Fibroblast of lung (primary cell): ENCODE measurements around the gene CTSA. TPM values are rescaled to one million over a fixed set of nuclear protein-coding genes. Genes with fewer than 3 reads are reported as not detected.

Source experiments
- DNase-seq, 2 donors: peaks; one replicate each; pipeline versions ENCODE4 v3.0.0 to v3.0.0-alpha.2; 2010; ENCODE audit warnings: low read depth in 2 of 2
- H2AFZ ChIP-seq: 2 replicates; pipeline ENCODE4 v1.5.1; 2012; ENCODE audit warnings: low read length, control low read depth, inconsistent platforms
- H3K27ac ChIP-seq: 2 replicates; pipeline ENCODE4 v1.5.1; 2011; ENCODE audit warnings: low read length, control low read depth; ENCODE audit not compliant: insufficient read depth
- H3K27me3 ChIP-seq: 2 replicates; pipeline ENCODE4 v1.5.1; 2011; ENCODE audit warnings: mild to moderate bottlenecking, low read length; ENCODE audit not compliant: control insufficient read depth, insufficient read depth
- H3K36me3 ChIP-seq: 2 replicates; pipeline ENCODE4 v1.5.1; 2011; ENCODE audit warnings: low read length; ENCODE audit not compliant: control insufficient read depth, insufficient read depth
- H3K4me1 ChIP-seq: 2 replicates; pipeline ENCODE4 v1.5.1; 2011; ENCODE audit warnings: low read length; ENCODE audit not compliant: control insufficient read depth, insufficient read depth; ENCODE audit errors: extremely low read depth
- H3K4me2 ChIP-seq: 2 replicates; pipeline ENCODE4 v1.5.1; 2011; ENCODE audit warnings: low read length, control low read depth; ENCODE audit not compliant: insufficient read depth; ENCODE audit errors: extremely low read depth
- H3K4me3 ChIP-seq, 4 experiments: fragments of 200-600 bp in 1 of 4; sonication (generic) in 1 of 4; replicated peaks in 1 of 4; 2 replicates each; pipeline ENCODE4 v1.5.1; 2011 to 2016; ENCODE audit warnings: low read length in 4 of 4, low read depth in 3 of 4, mild to moderate bottlenecking in 3 of 4, control low read depth in 2 of 4, inconsistent platforms in 1 of 4, mixed read lengths in 1 of 4; ENCODE audit not compliant: insufficient read depth in 1 of 4; ENCODE audit errors: control extremely low read depth in 1 of 4
- H3K79me2 ChIP-seq: 2 replicates; pipeline ENCODE4 v1.5.1; 2012; ENCODE audit warnings: mild to moderate bottlenecking, low read length, inconsistent platforms; ENCODE audit not compliant: control insufficient read depth, insufficient read depth
- H3K9ac ChIP-seq: 2 replicates; pipeline ENCODE4 v1.5.1; 2011; ENCODE audit warnings: mild to moderate bottlenecking, low read length, control low read depth; ENCODE audit not compliant: insufficient read depth
- H3K9me3 ChIP-seq: 2 replicates; pipeline ENCODE4 v1.5.1; 2012; ENCODE audit warnings: low read depth, low read length; ENCODE audit not compliant: control insufficient read depth, insufficient read depth
- H4K20me1 ChIP-seq: 2 replicates; pipeline ENCODE4 v1.5.1; 2011; ENCODE audit warnings: low read length; ENCODE audit not compliant: control insufficient read depth, insufficient read depth; ENCODE audit errors: extremely low read depth
- EZH2 ChIP-seq: IDR thresholded peaks from 2 replicates; pipeline ENCODE4 v1.5.1; 2012; ENCODE audit warnings: low read length, control low read depth, mild to moderate bottlenecking; ENCODE audit errors: missing control alignments
- polyA plus RNA-seq, 2 donors: library from polyadenylated mRNA; depleted of rRNA in 1 of 2; stranded (reverse) in 1 of 2; unstranded in 1 of 2; fragments of >200 nt; gene quantifications; 2 replicates each; pipeline ENCODE4 v1.2.1, GENCODE V29; 2011 to 2012; ENCODE audit warnings: missing spikeins in 1 of 2
- total RNA-seq: library from RNA; depleted of rRNA; stranded (reverse); fragments of >200 nt; gene quantifications from 2 replicates; pipeline ENCODE4 v1.2.1, GENCODE V29; 2014
- TF ChIP-seq, protein P1 (sequence below), 2 donors: IDR thresholded peaks in 1 of 2; conservative IDR thresholded peaks in 1 of 2; 1 replicate in 1 of 2; 2 replicates in 1 of 2; pipeline ENCODE4 v1.5.1; 2011 to 2012; ENCODE audit warnings: low read length in 2 of 2, control low read depth in 1 of 2, inconsistent platforms in 1 of 2, low read depth in 1 of 2, mild to moderate bottlenecking in 1 of 2

CTSA gene
- total and polyA plus RNA-seq, 2 donors (not counting 1 experiment from before 2014, with no cell fraction given), result 116 to 364 TPM

DNA sequence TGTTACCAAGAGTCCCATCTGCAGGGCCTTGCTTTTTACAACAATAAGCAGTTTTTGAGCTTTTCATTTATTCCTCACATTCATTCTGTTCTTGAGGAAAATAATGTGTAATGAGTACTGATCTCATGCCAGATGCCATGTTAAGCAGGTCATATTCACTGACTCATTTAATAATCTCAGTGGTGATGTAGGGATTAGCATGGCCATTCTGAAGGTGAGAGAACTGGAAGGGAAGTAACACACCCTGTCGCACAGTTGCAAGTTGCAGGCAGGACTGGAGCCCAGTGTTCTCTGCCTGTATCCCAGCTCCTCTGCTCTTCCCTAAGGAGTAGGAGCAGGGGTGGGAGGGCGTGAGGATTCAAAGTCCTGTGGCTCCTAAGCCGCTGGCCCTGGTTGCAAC, 48.9 kb downstream of the CTSA start:
- TF ChIP-seq EZH2, result no peak
- TF ChIP-seq, protein P1, sequence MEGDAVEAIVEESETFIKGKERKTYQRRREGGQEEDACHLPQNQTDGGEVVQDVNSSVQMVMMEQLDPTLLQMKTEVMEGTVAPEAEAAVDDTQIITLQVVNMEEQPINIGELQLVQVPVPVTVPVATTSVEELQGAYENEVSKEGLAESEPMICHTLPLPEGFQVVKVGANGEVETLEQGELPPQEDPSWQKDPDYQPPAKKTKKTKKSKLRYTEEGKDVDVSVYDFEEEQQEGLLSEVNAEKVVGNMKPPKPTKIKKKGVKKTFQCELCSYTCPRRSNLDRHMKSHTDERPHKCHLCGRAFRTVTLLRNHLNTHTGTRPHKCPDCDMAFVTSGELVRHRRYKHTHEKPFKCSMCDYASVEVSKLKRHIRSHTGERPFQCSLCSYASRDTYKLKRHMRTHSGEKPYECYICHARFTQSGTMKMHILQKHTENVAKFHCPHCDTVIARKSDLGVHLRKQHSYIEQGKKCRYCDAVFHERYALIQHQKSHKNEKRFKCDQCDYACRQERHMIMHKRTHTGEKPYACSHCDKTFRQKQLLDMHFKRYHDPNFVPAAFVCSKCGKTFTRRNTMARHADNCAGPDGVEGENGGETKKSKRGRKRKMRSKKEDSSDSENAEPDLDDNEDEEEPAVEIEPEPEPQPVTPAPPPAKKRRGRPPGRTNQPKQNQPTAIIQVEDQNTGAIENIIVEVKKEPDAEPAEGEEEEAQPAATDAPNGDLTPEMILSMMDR (conservative IDR thresholded peaks at IDR 0.05 in 1 of 2, IDR thresholded peaks at IDR 0.05 in 1 of 2; ENCODE audit: low read depth in 1 of 2, low read length in 2 of 2), result no peak
- Histone ChIP-seq H3K27me3 (no peaks in the 10 kb centered on the region), H4K20me1 (no peaks in the 10 kb centered on the region), H3K36me3 (peaks cover 35% of the 10 kb centered on the region), H3K4me2 (no peak overlapping the region), H3K4me3 (no peak overlapping the region), H3K9me3 (no peaks in the 10 kb centered on the region), H3K9ac (no peak overlapping the region), H3K27ac (no peak overlapping the region), H3K79me2 (peaks cover 12% of the 10 kb centered on the region), H2AFZ (no peak overlapping the region), H3K4me1 (peaks cover 2% of the 10 kb centered on the region)
- DNase-seq, result no peak

- Histone ChIP-seq H3K9ac (no peak overlapping the region), H2AFZ (no peak overlapping the region), H3K9me3 (no peaks in the 10 kb centered on the region), H3K27ac (no peak overlapping the region), H3K27me3 (no peaks in the 10 kb centered on the region), H4K20me1 (no peaks in the 10 kb centered on the region), H3K79me2 (peaks cover 12% of the 10 kb centered on the region), H3K4me1 (peaks cover 2% of the 10 kb centered on the region), H3K4me2 (no peak overlapping the region), H3K36me3 (peaks cover 37% of the 10 kb centered on the region), H3K4me3 (no peak overlapping the region)
- TF ChIP-seq, protein P1 (conservative IDR thresholded peaks at IDR 0.05 in 1 of 2, IDR thresholded peaks at IDR 0.05 in 1 of 2; ENCODE audit: low read depth in 1 of 2, low read length in 2 of 2), result no peak
- TF ChIP-seq EZH2, result no peak
- no peak for DNase-seq
Observed at GRCh38 chr20:45940469-45940868, 49.3 kb downstream of the CTSA start.

DNA sequence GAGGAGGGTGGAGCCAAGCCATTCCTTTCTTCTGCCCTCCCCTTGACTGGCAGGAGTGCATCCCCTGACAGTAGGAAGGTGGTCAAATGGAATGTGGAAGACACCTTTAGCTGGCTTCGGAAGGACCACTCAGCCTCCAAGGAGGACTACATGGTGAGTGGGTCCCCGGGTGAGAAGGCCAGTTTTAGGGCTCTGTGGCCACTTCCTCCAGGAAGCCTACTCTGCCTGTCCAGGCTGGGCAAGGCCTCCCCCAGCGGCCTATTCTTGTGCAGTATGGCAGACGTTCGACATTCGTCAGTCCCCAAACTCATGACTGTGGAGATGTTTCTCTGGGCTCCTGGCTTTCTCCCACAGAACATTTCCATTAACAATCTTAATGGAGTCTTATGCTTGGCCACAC, 52.5 kb downstream of the CTSA start:
- no peak overlapping the region for H3K4me3 ChIP-seq
- H3K79me2 ChIP-seq, result no peaks in the 10 kb centered on the region
- no peak overlapping the region for H3K27ac ChIP-seq
- H4K20me1 ChIP-seq, result no peaks in the 10 kb centered on the region
- TF ChIP-seq, protein P1 (conservative IDR thresholded peaks at IDR 0.05 in 1 of 2, IDR thresholded peaks at IDR 0.05 in 1 of 2; ENCODE audit: low read depth in 1 of 2, low read length in 2 of 2), result no peak
- no peak for TF ChIP-seq EZH2
- no peaks in the 10 kb centered on the region for H3K9me3 ChIP-seq
- peaks cover 2% of the 10 kb centered on the region for H3K4me1 ChIP-seq
- H3K9ac ChIP-seq, result no peak overlapping the region
- no peak for DNase-seq
- H2AFZ ChIP-seq, result no peak overlapping the region
- no peaks in the 10 kb centered on the region for H3K27me3 ChIP-seq
- H3K4me2 ChIP-seq, result no peak overlapping the region
- H3K36me3 ChIP-seq, result peaks cover 54% of the 10 kb centered on the region
